PC-9 (cell line): ENCODE data around the gene RTN4R.

Experiments used
- EZH2 ChIP-seq: fragments of 200-600 bp; sonication (generic); IDR thresholded peaks from 2 replicates; pipeline ENCODE4 v1.8.0; 2017; ENCODE audit warnings: antibody characterized with exemption, low read depth
- TF ChIP-seq, protein P1 (sequence below): fragments of 200-600 bp; sonication (generic); conservative IDR thresholded peaks from 2 replicates; pipeline ENCODE4 v1.6.1; 2017; ENCODE audit warnings: mixed run types, antibody characterized with exemption, mild to moderate bottlenecking, moderate library complexity

GRCh38 chr22:20208713-20209310 is 59.3 kb downstream of the RTN4R start:
- TF ChIP-seq, protein P1, sequence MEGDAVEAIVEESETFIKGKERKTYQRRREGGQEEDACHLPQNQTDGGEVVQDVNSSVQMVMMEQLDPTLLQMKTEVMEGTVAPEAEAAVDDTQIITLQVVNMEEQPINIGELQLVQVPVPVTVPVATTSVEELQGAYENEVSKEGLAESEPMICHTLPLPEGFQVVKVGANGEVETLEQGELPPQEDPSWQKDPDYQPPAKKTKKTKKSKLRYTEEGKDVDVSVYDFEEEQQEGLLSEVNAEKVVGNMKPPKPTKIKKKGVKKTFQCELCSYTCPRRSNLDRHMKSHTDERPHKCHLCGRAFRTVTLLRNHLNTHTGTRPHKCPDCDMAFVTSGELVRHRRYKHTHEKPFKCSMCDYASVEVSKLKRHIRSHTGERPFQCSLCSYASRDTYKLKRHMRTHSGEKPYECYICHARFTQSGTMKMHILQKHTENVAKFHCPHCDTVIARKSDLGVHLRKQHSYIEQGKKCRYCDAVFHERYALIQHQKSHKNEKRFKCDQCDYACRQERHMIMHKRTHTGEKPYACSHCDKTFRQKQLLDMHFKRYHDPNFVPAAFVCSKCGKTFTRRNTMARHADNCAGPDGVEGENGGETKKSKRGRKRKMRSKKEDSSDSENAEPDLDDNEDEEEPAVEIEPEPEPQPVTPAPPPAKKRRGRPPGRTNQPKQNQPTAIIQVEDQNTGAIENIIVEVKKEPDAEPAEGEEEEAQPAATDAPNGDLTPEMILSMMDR = no peak
- no peak for TF ChIP-seq EZH2
